GM12872 (cell line): Measurements from ENCODE around the gene TMX1.

ENCODE experiments used
- TF ChIP-seq, protein P1 (sequence below): IDR thresholded peaks from 3 replicates; pipeline ENCODE4 v1.5.1; 2011; ENCODE audit warnings: low read depth, mild to moderate bottlenecking, low read length, moderate library complexity; ENCODE audit not compliant: insufficient read depth

The TMX1 gene

DNA sequence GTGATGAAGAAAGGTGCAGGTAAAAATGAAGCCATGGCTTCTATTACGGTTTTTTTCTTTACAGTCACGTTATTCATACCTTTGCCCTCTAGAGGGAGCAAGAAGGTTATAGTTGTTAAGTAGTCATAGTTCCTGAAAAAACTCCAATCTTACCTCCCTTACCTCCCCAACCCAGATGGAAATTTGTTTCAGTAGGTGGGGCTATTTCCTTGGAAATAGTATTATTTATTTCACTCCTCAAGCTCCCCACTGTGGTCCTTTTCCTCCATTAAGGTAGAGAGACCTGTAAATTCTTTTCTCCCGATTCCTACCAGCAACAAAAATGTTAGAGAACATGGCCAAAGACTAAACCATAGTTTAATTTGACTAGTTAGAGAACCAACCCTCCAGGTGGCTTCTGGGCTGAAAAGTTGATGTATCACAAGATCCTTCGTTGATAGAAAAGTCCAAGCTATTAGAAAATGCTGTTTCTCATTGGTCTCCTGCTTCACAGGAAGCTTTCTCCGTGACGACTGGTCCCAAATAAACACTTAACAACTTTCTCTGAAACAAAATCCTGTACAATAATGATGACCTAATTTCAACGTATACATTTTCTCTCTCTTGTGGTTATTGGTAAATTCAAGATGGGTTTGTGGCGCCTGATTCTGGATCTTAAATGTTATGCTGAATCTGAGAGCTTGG lies 43.5 kb downstream of the TMX1 start:
- TF ChIP-seq, protein P1, sequence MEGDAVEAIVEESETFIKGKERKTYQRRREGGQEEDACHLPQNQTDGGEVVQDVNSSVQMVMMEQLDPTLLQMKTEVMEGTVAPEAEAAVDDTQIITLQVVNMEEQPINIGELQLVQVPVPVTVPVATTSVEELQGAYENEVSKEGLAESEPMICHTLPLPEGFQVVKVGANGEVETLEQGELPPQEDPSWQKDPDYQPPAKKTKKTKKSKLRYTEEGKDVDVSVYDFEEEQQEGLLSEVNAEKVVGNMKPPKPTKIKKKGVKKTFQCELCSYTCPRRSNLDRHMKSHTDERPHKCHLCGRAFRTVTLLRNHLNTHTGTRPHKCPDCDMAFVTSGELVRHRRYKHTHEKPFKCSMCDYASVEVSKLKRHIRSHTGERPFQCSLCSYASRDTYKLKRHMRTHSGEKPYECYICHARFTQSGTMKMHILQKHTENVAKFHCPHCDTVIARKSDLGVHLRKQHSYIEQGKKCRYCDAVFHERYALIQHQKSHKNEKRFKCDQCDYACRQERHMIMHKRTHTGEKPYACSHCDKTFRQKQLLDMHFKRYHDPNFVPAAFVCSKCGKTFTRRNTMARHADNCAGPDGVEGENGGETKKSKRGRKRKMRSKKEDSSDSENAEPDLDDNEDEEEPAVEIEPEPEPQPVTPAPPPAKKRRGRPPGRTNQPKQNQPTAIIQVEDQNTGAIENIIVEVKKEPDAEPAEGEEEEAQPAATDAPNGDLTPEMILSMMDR: peak; percentile 67

DNA sequence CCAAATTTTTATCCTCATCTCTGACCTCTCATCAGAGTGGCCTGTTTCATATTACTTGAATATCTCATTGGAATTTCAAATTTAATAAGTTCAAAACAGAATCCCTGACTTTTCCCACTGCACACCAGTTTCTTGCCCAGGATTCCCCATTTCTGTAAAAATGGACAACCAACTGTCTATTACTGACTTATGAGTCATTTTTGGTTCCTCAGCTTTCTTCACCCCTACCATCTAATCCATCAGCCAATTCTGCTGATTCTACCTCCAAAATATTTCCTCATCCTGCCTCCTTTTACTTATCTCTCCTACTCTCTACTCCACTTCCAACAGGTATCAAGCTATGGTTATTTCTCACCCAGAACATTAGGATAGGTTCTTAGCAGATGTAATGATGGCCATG lies 44.2 kb downstream of the TMX1 start:
- TF ChIP-seq, protein P1: no peak

GRCh38 chr14:51285120-51285519 lies 45.1 kb downstream of the TMX1 start:
- TF ChIP-seq, protein P1: no peak

- TF ChIP-seq, protein P1: no peak
Measured at GRCh38 chr14:51289169-51289568, 49.1 kb downstream of the TMX1 start.

DNA sequence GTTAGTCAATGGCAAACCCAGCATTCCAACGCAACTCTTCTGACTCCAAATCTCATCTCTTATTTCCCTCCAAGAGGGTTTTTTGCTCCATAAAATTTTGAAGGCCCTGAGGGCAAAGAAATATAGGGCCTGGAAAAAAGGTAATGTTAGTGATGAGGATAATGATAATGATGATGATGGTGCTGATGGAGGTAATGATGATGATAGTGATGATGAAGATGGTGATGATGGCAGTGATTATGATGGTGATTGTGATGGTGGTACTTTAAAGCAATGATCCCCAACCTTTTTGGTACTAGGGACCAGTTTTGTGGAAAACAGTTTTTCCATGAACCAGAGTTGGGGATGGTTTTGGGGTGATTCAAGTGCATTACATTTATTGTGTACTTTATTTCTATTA lies 50.1 kb downstream of the TMX1 start:
- TF ChIP-seq, protein P1: no peak

DNA sequence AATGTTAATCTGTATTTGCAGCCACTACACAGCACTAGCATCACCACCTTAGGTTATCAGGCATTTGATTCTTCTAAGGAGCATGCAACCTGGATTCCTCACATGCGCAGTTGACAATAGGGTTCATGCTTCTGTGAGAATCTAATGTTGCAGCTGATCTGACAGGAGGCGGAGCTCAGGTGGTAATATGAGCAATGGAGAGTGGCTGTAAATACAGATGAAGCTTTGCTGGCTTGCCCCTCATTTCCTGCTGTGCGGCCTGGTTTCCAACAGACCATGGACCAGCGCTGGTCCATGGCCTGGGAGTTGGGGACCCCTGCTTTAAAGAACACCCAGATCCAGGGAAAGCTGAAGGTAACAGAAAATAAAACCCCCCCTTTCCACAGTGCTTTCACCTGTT lies 51.0 kb downstream of the TMX1 start:
- TF ChIP-seq, protein P1: no peak

- TF ChIP-seq, protein P1: no peak
Measured at GRCh38 chr14:51293149-51293911, 53.3 kb downstream of the TMX1 start.
